ENCODE data around the gene SPEM2. TPM values are rescaled to one million over a fixed set of nuclear protein-coding genes. Genes with fewer than 3 reads are reported as not detected.

The SPEM2 gene
- total RNA-seq, 4 donors from 2014 or later = not detected

DNA sequence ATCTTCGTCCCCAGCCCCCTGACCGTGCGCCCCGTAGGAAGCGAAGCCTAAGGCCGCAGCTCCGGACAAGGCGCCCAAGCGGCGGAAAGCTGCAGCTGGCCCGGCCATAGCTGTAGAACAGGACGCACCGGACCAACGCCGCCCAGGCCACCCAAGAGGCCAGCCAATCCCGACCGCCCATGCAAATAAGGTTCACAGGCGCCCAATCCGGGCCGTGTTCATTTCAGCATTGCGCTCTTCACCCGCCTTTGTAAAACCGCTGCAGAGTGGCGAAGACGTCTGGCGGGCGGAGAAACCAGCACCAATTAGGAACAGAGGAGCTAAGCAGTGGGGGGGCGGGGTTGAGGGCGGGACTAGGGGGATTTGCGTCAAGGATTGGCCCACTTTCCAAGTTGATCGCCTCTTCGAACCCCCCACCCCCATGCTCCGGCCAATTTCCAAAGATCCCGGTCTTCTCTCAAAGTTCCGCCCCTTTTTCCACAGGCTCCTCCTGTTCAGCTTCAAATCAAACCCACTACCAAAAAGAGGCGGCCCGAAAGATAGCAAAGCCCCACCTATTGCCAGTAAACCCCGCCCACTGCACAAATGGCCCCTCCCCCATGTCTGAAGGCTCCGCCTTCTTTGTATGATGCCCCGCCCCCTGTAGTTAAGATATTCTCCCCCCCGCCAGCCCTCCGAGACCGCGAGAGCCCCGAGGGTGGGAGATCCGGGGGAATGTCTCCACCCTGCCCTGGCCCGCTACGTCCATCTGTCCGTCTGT lies 21.3 kb upstream of the SPEM2 start, which contains the start of gene TMEM256:
Gene TMEM256 (minus strand): TSS at position 121 of the 760 bp plus-strand sequence. CDS start 13 bp downstream, at position 108.
- ATAC-seq (ENCODE audit: low FRiP score) (peak; percentile 92), DNase-seq (ENCODE audit: low spot score) (peak; percentile 93)
- TF ChIP-seq, protein P1, sequence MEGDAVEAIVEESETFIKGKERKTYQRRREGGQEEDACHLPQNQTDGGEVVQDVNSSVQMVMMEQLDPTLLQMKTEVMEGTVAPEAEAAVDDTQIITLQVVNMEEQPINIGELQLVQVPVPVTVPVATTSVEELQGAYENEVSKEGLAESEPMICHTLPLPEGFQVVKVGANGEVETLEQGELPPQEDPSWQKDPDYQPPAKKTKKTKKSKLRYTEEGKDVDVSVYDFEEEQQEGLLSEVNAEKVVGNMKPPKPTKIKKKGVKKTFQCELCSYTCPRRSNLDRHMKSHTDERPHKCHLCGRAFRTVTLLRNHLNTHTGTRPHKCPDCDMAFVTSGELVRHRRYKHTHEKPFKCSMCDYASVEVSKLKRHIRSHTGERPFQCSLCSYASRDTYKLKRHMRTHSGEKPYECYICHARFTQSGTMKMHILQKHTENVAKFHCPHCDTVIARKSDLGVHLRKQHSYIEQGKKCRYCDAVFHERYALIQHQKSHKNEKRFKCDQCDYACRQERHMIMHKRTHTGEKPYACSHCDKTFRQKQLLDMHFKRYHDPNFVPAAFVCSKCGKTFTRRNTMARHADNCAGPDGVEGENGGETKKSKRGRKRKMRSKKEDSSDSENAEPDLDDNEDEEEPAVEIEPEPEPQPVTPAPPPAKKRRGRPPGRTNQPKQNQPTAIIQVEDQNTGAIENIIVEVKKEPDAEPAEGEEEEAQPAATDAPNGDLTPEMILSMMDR (IDR thresholded peaks at IDR 0.05) = no peak

- no peak for DNase-seq (ENCODE audit: low spot score)
- TF ChIP-seq, protein P1 (IDR thresholded peaks at IDR 0.05) = no peak
- peak; percentile 50 for ATAC-seq (ENCODE audit: low FRiP score)
Measured at GRCh38 chr17:7404737-7405349, 20.6 kb upstream of the SPEM2 start.

GRCh38 chr17:7405350-7406234 lies 19.8 kb upstream of the SPEM2 start:
- no peak for DNase-seq (ENCODE audit: low spot score)
- no peak for ATAC-seq (ENCODE audit: low FRiP score)
- TF ChIP-seq, protein P1 (IDR thresholded peaks at IDR 0.05) = no peak

DNA sequence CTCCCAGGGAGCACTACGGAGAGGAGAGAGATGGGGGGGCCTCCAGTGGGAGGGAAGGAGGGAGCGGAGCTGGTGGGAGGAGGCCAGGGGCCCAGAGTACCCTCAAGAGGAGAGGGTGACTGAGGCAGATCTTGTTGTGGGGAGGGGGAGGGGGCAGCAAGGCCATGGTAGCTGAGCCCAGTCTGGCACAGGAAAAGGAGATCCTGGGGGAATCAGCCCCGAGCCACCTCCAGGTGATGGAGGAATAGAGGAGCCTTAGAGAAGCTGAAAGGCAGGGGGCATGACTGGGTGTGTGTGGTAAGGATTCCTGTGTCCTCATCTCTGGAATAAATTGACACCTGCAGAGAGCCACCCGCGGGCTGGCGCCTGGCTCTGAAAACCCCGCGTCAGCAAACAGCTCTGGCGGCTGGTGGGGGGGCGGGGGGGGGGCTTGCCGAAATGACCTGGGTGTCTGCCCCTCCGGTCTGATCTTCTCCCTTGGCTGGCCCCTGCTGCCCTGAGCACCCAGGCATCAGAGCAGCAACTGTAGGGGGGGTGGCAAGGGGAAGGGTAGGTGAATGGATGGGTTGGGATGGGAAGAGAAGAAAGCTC lies 19.1 kb upstream of the SPEM2 start:
- ATAC-seq (ENCODE audit: low FRiP score) = no peak
- no peak for DNase-seq (ENCODE audit: low spot score)
- TF ChIP-seq, protein P1 (IDR thresholded peaks at IDR 0.05) = no peak

DNA sequence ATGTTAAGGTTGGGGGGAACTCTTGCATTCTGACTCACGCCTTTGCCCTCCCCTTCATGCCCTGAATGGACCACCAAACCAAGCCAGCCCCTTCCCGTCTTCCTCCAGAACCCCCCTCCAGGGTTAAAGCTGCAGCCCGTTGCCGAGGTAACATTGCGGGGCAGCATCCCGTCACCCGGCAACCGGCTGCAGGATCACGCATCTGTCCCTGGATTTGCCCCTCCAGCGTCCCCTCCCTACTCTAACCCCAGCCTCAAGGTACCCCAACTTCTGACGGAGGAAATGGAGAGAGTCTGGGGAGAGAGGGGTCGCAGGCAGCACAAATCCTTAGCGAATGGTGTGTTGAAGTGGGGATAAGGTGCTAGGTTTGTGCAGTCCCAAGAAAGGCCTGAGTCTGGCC lies 18.3 kb upstream of the SPEM2 start:
- no peak for ATAC-seq (ENCODE audit: low FRiP score)

More for the DNA sequence above, 18.3 kb upstream of the SPEM2 start:
- DNase-seq (ENCODE audit: low spot score) = no peak
- TF ChIP-seq, protein P1 (IDR thresholded peaks at IDR 0.05) = no peak

Data from omental fat pad (tissue), 4 donors.